ENCODE data around the gene AGMO. TPM values are rescaled to one million over a fixed set of nuclear protein-coding genes. Genes with fewer than 3 reads are reported as not detected.

Gene AGMO
- 1.1 and 1.4 TPM in 2 replicates for total RNA-seq (2014; rRNA removed; shearing (Covaris generic))

DNA sequence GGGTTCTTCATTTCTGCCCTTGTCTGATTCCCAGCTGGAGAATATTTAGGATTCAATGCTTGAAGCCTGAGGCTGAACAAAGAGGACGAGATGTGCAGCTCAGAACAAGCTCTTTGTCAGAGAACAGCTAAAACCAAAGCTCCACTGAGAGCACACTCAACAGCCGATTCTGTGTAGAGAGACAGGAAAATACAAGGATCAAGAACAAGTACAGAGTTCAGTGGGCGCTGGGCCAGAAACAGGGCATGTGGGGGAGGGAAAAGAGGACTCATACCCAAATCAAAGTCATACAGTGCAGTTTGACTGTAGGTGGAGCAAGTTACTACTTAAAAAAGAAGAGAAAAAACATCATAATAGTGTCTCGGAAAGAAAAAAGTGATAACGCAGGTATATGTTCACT lies at the start of gene AGMO:
TSS of gene AGMO (minus strand) at position 181 of the 400 bp plus-strand sequence.
- peak; percentile 46 for DNase-seq (ENCODE audit: low read depth)

DNA sequence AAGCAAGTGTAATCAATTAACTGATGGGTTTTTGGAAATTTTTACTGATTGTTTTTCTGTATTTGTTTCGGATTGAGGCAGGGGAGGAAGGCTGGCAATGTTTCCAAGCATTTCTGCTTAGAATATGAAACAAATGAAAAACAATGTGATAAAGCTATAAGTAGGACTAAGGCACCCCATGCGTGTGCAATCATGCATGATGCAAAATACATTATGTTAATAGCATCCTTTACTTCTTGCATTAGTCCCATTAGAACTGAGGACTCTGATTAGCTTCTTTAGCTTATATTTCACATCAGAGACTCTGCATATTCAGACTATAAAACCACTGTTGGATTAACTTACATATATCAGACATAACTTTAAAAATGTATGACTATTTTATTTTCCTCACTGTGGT lies 48.7 kb upstream of the AGMO start:
- DNase-seq (ENCODE audit: low read depth), result no peak

DNA sequence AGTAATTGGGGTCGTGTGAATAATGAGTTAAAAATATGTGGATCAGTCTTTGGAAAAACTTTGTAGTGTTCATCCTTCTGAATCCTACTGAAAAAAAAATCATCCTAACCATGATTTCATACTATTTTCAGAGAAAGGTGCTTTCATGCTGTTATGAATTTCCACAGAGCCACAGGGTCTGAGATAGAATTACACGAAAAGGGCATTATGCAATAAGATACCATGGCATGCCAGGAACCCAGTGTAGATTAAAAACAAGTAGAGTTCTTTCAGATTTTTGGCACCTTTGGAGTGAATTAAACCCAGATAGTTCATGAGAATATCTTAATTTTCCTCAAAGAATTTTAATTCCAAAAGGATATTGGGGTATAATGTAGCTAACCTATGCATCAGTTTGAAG lies 47.5 kb upstream of the AGMO start:
- DNase-seq (ENCODE audit: low read depth), result no peak

DNA sequence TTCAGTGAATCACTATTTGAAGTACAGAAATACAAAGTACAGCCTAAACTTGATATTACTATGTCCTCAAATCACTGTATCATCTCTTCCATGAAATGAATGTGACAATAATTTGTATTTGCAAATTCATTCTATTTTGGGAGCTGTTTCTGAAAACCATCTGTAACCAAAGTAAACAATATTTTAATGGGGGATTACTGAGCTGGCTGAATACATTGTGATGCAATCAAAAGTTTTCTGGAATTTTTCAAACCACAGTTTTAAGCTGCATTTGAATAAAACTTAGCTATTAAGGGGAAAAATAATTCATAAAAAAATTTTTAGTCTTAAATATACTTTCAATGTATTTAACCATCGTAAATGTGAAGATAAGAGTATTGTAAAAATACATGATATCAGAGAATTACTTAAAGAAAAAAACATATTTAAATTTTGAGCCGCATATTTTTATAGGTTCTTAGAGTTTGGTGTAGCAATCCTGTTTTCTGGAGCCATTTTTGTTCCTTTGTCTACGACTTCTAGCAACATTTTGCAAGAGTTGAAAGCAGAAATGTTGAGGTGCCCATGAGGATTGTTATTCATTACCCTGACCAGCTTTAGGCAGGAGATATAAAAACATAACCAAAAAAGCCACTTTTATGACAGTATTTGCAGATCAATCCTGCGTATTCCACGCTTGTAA lies 45.9 kb upstream of the AGMO start:
- DNase-seq (ENCODE audit: low read depth), result no peak

DNA sequence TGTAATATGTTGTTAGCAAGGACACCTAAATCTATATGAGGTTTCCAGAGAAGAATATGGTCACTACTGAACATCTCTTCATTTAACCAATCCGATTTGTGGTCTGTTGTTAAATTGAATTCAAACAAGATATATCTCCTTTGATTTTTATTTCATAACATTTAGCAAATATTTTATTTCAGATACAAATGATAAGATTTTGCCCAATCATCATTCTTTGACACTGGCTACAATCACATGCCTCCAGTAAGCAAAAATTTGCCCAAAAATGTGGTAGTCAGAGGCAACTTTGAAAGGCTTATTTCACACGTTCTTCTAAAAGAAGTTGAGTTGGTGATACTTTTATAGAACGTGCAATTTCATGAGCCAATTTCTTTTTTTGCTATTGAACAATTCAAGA lies 44.7 kb upstream of the AGMO start:
- DNase-seq (ENCODE audit: low read depth), result no peak

DNA sequence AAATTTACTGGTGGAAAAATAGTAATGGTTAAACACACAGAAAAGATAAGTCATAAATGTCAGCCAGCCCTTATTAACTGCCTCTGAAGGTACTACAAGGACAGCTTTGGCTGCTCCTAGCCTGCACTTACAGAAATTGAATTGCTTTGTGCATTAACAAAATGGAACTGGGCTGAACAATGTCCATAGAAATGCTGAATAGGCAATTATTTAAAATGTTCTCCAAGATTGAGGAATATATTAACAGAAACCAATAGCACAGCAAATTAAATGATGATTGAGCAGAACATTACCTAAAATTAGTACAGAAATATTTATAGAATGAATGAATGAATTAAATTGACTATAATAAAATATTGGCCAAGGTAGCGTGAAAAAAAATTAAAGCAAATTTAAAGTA lies 42.4 kb upstream of the AGMO start:
- no peak for DNase-seq (ENCODE audit: low read depth)

DNA sequence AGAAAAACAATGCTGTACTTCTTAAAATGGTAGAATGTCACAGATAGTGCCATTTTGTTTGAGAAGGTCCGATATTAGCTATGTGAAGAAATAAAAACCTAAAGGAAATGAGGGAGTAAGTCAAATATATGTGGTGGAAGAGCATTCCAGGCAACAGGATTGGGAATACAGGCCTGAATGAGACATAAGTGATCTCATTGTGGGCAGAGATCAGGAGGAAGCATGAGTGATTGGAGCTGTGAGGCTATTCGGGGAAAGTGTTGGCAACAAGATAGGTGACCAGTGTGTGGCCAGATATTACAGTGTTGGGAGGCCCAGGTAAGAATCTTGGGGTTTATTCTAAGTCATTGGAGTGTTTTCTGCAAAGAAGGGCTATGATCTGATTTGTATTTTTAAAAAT lies 41.3 kb upstream of the AGMO start:
- DNase-seq (ENCODE audit: low read depth), result no peak

DNA sequence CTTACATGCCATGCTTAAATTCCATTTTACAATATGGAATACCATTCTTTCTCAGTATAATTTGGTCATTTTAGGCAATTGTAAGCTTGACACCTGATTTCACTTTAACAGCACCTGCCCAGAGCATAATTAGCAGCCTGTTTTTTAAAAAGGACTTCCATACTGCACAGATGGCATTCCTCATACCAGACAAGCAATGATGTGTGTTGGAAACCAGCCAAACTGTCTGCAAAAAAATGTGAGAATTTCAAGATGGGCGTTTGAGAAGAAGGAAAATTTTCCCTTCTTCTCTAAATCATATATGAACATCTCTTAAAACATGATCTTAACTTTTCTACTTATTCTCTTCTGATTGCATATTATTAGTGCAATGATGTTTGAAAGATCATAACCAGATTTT lies 40.4 kb upstream of the AGMO start:
- no peak for DNase-seq (ENCODE audit: low read depth)

DNA sequence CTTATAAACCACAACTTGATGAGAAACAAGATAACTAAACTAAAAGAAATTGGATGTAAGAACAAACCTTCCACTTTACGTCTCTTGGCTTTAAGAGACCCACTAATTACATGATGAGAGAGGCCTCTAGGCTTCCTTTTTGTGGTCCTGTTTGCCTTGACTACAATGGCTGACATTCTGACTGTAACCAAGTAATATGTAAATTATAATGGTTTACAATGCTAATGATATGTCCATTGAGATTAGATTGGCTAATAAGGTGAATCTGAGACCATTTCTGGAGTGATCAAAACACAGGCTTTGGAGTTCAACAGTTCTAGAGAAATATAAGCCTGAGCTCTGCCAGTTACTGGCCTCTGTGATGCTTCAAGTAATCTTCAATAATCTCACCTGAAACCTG lies 39.4 kb upstream of the AGMO start:
- no peak for DNase-seq (ENCODE audit: low read depth)

DNA sequence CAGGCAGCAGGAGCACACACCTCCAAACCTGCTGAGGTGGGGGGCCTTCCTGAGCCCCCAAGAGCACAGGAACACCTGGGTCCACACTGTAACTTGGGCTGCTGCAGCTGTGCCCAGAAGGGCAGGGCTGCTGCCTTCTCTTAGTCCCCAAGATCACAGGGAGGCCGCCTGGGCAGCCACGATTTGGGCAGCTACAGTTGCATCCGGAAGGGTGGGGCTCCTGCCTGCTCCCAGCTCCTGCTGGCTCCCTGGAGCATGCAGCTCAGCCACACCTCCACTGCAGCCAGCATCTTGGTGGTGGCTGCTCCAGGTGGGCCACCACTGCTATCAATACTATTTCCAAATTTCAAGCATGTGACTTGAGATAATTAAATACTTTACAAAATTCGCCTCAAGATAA lies 38.5 kb upstream of the AGMO start:
- DNase-seq (ENCODE audit: low read depth), result no peak

DNA sequence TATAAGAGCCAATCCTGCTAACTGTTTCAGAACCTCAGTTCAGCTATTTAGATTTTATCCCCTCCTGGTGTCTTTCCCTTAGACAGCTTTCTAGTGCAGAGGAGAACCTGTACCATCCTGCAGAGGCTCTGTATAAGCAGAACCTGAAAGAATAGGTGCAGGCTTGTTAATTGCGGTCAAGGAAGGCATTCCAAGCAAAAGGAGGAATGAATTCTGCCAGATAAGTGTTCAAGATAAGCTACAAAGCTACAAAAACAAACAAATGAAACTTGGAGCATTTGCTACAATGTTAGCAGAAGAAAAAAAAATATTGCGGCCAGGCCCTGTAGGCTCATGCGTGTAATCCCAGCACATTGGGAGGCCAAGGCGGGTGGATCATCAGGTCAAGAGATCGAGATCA lies 32.6 kb upstream of the AGMO start:
- DNase-seq (ENCODE audit: low read depth), result no peak

DNA sequence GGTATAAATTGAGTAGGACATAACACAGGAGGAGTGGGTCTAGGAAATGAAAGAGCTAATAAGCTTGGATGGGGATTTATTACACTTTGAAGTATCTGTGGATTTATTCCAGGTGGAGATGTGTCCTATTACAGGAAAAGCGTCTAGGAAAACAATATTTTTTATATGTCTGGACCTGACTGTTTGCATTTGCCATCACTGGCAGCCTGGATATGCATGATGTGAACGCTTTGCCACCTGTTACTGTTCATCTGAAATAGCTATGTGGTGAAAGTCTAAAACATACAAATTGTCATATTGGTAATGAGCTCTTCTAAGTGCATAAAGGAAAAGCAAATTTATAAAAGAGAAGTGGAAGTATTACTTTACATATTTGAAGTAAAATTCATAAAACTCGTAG lies 31.6 kb upstream of the AGMO start:
- DNase-seq (ENCODE audit: low read depth), result no peak

DNA sequence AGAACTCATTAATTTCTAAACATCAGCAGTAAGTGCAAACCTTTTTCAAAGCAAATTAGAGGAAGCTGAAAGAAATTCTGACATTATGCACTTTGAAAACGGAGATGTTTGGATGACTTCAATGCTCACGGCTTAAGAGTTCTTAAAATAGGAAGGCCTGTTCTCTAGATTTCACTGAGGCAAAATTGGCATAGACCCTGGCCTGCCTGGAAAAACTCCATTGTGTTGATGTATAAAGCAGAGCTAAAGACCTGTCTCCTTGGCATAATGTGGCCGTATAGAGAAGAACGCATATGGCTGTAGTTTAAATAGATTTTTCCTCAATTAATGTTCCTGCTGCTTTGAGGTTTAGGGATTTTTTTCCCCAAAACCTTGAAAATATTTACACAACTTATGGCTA lies 24.5 kb upstream of the AGMO start:
- no peak for DNase-seq (ENCODE audit: low read depth)

DNA sequence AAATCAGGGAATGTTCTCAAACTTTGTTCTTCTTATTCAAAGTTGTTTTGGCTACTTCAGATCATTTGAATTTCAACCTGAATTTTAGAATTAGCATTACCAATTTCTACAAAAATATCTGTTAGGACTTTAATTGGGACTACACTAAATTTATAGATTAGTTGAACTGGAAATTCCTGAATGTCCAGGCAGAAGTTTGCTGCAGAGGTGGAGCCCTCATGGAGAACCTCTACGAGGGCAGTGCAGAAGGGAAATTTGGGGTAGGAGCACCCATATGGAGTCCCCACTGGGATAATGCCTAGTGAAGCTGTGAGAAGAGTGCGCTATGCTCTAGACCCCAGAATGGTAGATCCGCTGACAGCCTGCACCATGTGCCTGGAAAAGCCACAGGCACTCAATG lies 22.8 kb upstream of the AGMO start:
- DNase-seq (ENCODE audit: low read depth), result no peak

DNA sequence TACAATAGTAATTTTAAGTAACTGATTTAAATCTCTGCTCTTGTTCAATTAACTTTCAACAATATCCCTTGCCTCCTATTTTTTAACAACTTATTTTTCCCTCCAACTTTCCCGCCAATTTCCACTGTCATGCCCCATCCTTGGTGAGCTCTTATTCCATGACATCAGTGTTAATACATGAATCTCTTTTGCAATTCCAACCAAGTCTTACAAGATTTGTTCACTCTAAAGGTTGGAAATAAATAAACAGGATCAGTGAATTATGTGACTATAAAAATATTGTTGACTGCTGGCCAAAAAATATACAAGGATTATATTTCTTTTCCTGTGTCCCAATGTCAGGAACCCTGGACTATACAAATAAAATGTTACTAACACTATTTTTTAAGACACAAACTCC lies 21.0 kb upstream of the AGMO start:
- DNase-seq (ENCODE audit: low read depth), result no peak

DNA sequence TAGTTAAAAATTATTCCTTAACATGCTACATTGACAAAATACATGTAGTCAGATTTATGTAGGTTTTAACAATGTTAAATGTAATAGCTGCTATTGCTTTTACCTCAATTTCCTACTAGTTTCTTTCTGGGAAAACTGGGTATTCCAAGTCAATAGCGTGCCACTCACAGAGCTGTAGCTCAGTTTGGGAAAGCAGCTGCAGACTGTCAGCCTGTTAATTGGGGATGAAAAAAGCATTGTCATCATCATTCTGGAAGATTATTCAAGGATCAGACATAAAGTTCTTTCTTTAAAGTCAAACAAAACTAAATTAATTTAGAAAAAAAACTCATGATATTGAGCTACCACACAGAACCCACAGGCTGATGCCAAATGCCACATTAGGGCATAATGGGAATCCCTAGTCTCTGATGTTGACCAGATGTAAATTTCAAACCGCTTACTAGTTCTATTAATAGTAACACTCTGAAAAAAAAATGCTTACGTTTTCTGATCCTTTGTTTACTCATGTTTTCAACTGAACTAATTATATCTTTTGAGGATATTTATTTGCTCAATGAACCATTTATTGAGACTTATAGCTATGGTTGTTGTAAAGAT lies 19.6 kb upstream of the AGMO start:
- peak; percentile 29 for DNase-seq (ENCODE audit: low read depth)

DNA sequence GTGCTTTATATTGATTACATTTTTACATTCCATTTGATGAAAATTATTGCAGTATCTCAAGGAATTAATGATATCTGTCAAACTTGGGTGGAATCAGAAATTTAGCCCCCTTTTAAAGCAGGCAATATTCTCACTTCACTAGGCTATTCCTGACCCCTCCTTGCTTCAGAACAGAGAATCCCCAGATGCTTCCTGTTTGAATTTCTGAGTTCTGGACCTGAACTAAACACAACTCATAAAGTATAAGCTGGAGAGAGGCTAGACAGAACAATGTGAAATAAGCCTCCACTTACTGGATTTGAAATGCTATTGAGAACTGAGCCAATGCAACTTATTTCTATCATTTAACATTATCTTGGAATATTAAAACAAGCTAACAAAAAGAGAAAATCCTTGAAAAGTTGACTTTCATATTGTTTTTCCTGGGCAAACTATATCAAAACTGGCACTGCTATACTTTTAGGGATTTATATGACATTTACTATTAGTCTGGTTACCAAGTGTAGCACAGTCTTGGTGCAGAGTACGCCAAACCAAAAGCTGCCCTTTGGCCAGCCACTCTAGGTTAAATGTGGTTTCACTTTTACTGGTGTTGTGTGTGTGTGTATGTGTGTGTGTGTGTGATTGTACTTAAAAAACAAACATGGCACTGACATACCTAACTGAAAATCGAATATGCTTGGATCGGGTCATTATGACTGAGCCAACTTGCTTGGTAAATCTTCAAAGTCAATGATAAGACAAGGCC lies 19.0 kb upstream of the AGMO start:
- DNase-seq (ENCODE audit: low read depth), result no peak

DNA sequence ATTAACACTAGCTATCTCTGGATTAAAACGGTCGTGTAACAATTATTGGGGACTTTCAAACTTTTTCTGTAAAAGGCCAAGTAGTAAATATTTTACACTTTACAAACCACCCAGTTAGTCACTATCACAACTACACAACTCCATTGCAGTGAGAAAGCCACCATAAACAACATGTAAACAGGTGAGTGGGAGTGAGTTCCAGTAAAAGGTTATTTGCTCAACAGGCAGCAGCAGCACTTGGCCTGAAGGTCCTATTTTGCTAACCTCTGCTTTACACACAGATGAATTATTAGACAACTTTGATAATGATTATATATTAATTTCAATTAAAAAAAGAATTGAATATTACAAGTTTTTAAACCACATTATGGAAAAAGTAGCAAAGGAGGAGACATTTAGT lies 15.8 kb upstream of the AGMO start:
- DNase-seq (ENCODE audit: low read depth), result no peak

DNA sequence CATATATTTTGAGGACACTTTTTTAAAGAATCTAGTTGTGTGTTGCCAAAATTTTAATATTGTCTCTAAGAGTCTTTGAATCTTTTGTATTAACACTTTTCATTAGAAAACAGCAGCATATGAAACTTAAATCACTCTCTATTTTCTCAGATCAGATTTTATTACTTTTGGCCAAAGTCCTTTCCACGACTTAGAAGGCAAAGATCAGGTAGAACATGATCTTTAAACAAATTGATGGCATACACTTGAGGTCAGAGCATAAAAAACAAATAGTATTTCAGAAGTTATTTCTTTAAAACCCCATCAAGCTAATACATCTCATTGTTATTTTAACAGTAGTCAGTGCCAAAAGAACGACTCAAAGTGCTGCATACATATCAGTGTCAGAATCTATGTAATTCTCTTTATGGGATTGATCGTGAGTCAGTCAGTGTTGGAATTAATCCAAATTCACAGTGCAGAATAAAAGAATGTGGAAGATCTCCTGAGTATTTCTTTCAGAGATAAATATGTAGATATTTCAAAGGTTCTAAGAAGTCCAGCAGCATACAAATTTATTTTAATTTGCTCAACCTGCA lies 9.6 kb upstream of the AGMO start:
- DNase-seq (ENCODE audit: low read depth), result no peak

DNA sequence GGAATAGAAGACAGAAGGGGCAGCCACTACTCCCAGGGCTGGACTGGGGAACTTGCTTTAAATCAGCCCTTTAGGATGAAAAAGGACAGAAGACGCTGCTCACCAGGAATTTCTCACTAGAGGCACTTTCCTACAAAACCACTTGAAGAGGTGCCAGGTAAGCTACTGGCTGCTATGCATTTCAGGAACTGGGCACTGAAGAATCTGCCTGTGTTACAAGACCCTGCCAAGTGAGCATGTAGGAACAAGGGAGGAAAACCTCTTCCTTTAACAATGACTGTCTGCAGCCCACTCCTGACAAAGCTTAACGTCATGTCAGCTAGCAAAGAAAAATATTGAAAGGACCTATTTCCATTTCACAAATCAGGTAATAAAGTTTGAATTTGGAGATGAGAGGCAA lies 5.8 kb upstream of the AGMO start:
- DNase-seq (ENCODE audit: low read depth), result no peak

DNA sequence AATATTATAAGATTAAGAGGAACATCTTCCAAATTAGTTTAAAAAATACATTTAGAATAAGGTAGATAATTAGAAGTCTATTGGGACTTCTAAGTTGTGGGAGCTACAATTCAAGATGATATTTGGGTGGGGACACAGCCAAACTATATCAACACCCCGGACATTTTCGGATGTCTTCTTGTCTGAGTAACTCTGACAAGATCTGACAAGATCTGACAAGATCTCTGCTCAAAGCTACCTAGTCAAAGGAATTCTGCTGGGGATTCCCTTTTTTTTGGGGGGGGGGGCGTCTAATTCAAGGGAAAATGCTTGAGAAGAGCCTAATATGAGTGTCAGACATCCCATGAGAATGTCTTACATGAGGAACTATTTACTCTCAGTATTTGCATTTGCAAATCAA lies 5.2 kb upstream of the AGMO start:
- DNase-seq (ENCODE audit: low read depth), result no peak

DNA sequence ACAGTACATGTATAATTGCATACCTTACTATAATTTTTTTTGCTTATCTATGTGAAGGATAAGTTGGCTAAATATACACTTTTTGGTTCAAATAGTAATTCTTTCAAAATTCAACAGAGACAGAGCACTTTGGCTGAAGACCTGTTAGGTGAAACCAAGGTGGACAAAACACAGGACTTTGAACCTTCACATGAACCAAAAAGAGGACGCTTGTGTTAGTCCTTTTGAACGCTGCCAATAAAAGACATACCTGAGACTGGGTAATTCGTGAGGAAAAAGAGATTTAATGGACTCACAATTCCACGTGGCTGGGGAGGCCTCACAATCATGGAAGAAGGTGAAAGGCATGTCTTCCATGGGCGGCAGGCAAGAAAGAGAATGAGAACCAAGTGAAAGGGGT lies 4.7 kb upstream of the AGMO start:
- DNase-seq (ENCODE audit: low read depth), result no peak

DNA sequence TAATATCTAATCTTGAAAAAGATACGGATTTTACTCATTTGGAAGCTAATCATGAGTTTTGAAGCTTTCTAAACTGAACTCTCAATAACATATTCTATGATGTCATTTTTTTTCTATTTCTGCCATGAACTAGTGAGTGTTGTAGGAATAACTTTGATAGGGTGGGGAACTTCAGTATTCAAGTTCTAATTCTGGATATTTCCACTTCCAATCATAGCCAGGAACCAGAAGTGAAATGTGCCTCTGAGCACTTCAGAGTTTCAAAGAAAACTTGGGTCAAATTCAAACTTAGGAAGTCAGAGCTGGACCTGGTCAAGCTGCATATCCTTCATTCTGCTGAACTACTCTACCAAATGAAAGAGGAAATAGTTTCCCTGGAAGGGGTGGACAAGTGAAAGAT lies 847 bp downstream of the AGMO start:
- DNase-seq (ENCODE audit: low read depth), result no peak

Measured in RPMI7951 (cell line).